Measurements from ENCODE around the gene STX1A.
"Not testable (repeated sequence)": the region's sequence is repeated elsewhere in the genome, so short reads cannot be mapped to it uniquely, and the experiment has no call there.

STX1A gene

GRCh38 chr7:73735528-73735905, 16.0 kb upstream of the STX1A start:
- no peak for DNase-seq (ENCODE audit: low spot score)

- DNase-seq (ENCODE audit: low spot score), result peak; percentile 69
These were observed 15.4 kb upstream of the STX1A start for GRCh38 chr7:73734619-73735527.

- DNase-seq (ENCODE audit: low spot score), result no peak
These were observed 12.9 kb upstream of the STX1A start for GRCh38 chr7:73732397-73732796.

- no peak for DNase-seq (ENCODE audit: low spot score)
These were observed 11.0 kb upstream of the STX1A start for GRCh38 chr7:73730485-73730884.

GRCh38 chr7:73728551-73728950, 9.1 kb upstream of the STX1A start:
- no peak for DNase-seq (ENCODE audit: low spot score)

- no peak for DNase-seq (ENCODE audit: low spot score)
These were observed 8.5 kb upstream of the STX1A start for GRCh38 chr7:73727952-73728351.

- no peak for DNase-seq (ENCODE audit: low spot score)
These were observed 6.6 kb upstream of the STX1A start for GRCh38 chr7:73726083-73726466.

- no peak for DNase-seq (ENCODE audit: low spot score)
These were observed 4.3 kb upstream of the STX1A start for GRCh38 chr7:73723813-73724212.

GRCh38 chr7:73722785-73723184, 3.3 kb upstream of the STX1A start:
- no peak for DNase-seq (ENCODE audit: low spot score)

- not testable (repeated sequence) for DNase-seq (ENCODE audit: low spot score)
These were observed 2.7 kb upstream of the STX1A start for GRCh38 chr7:73722182-73722581.

- no peak for DNase-seq (ENCODE audit: low spot score)
These were observed 1.9 kb upstream of the STX1A start for GRCh38 chr7:73721377-73721817.

- DNase-seq (ENCODE audit: low spot score), result not testable (repeated sequence)
These were observed 974 bp upstream of the STX1A start for GRCh38 chr7:73720443-73720842.

- DNase-seq (ENCODE audit: low spot score), result no peak
These were observed 319 bp upstream of the STX1A start for GRCh38 chr7:73719806-73720169.

GRCh38 chr7:73718438-73718881, 1.0 kb downstream of the STX1A start:
- no peak for DNase-seq (ENCODE audit: low spot score)

- no peak for DNase-seq (ENCODE audit: low spot score)
These were observed 1.5 kb downstream of the STX1A start for GRCh38 chr7:73717991-73718405.

- DNase-seq (ENCODE audit: low spot score), result no peak
These were observed 2.3 kb downstream of the STX1A start for GRCh38 chr7:73717025-73717807.

- DNase-seq (ENCODE audit: low spot score), result no peak
These were observed 3.1 kb downstream of the STX1A start for GRCh38 chr7:73716318-73716890.

GRCh38 chr7:73715648-73716317, 3.7 kb downstream of the STX1A start:
- DNase-seq (ENCODE audit: low spot score), result no peak

GRCh38 chr7:73713319-73713718, 6.2 kb downstream of the STX1A start:
- DNase-seq (ENCODE audit: low spot score), result not testable (repeated sequence)

GRCh38 chr7:73712773-73713172, 6.7 kb downstream of the STX1A start:
- no peak for DNase-seq (ENCODE audit: low spot score)

GRCh38 chr7:73708961-73709549, 10.4 kb downstream of the STX1A start:
- no peak for DNase-seq (ENCODE audit: low spot score)

All from germinal center (tissue), 1 donor.